Nephron progenitor cell (in vitro differentiated cells): ENCODE measurements around the gene HDAC6.
"Not testable (repeated sequence)": the region's sequence is repeated elsewhere in the genome, so short reads cannot be mapped to it uniquely, and the experiment has no call there.

Experiments
- DNase-seq: peaks from one replicate; pipeline ENCODE4 v3.0.0; 2021
- H3K27ac Mint-ChIP-seq: 2 replicates; pipeline ENCODE4 v1.8.0; 2021; ENCODE audit warnings: mild to moderate bottlenecking, moderate library complexity, mixed read lengths
- H3K27me3 Mint-ChIP-seq: 2 replicates; pipeline ENCODE4 v1.8.0; 2021; ENCODE audit warnings: mild to moderate bottlenecking, low read depth, mixed read lengths; ENCODE audit not compliant: poor library complexity
- H3K36me3 Mint-ChIP-seq: 2 replicates; pipeline ENCODE4 v1.8.0; 2021; ENCODE audit warnings: low read depth, mixed read lengths
- H3K4me1 Mint-ChIP-seq: 2 replicates; pipeline ENCODE4 v1.8.0; 2021; ENCODE audit warnings: mixed read lengths
- H3K4me3 Mint-ChIP-seq: 2 replicates; pipeline ENCODE4 v1.8.0; 2021; ENCODE audit warnings: mild to moderate bottlenecking, moderate library complexity, mixed read lengths
- H3K9me3 Mint-ChIP-seq: 2 replicates; pipeline ENCODE4 v1.8.0; 2021; ENCODE audit warnings: mild to moderate bottlenecking, moderate library complexity, mixed read lengths
- CTCF ChIP-seq: fragments of 200-600 bp; sonication (generic); IDR thresholded peaks from 2 replicates; pipeline ENCODE4 v1.5.0; 2021; ENCODE audit warnings: antibody characterized with exemption

The HDAC6 gene

GRCh38 chrX:48854898-48855297, 53.0 kb downstream of the HDAC6 start:
- no peaks in the 10 kb centered on the region for H3K36me3 Mint-ChIP-seq
- peaks cover 61% of the 10 kb centered on the region for H3K9me3 Mint-ChIP-seq
- H3K4me3 Mint-ChIP-seq = no peak overlapping the region
- no peak for TF ChIP-seq CTCF
- peaks cover 14% of the 10 kb centered on the region for H3K27me3 Mint-ChIP-seq
- H3K4me1 Mint-ChIP-seq = no peaks in the 10 kb centered on the region
- DNase-seq = no peak
- no peak overlapping the region for H3K27ac Mint-ChIP-seq

- no peaks in the 10 kb centered on the region for H3K4me1 Mint-ChIP-seq
- peaks cover 66% of the 10 kb centered on the region for H3K9me3 Mint-ChIP-seq
- H3K36me3 Mint-ChIP-seq = no peaks in the 10 kb centered on the region
- H3K27ac Mint-ChIP-seq = no peak overlapping the region
- H3K4me3 Mint-ChIP-seq = no peak overlapping the region
- TF ChIP-seq CTCF = no peak
- no peak for DNase-seq
- H3K27me3 Mint-ChIP-seq = peaks cover 37% of the 10 kb centered on the region
These were observed 62.3 kb downstream of the HDAC6 start for GRCh38 chrX:48864210-48864609.

- DNase-seq, H3K4me3 Mint-ChIP-seq, H3K27ac Mint-ChIP-seq, H3K4me1 Mint-ChIP-seq, H3K36me3 Mint-ChIP-seq: not testable (repeated sequence)
- peaks cover 49% of the 10 kb centered on the region for H3K9me3 Mint-ChIP-seq
- peaks cover 22% of the 10 kb centered on the region for H3K27me3 Mint-ChIP-seq
These were observed 70.2 kb downstream of the HDAC6 start for GRCh38 chrX:48872017-48872416.
